RWPE1 (cell line): ENCODE measurements around the gene WDFY4.

Experiments
- CTCF ChIA-PET: fragments of 350-600 bp; sonication (Branson Sonifier 250); formaldehyde crosslinking; extraction: SDS; loops from one replicate; lab custom pipeline; 2021; lab: Yijun Ruan, JAX
- POLR2A ChIA-PET: fragments of 400-600 bp; formaldehyde crosslinking; extraction: SDS; loops from one replicate; lab custom pipeline; 2020; ENCODE audit warnings: antibody characterized with exemption; ENCODE audit not compliant: low non-redundant PET; lab: Yijun Ruan, JAX
- DNase-seq: peaks from one replicate; pipeline ENCODE4 v3.0.0; 2012; ENCODE audit warnings: low spot score
- H3K27ac ChIP-seq: fragments of 450-650 bp; 2 replicates; pipeline ENCODE4 v1.5.1; 2017
- TF ChIP-seq, protein P1 (sequence below): fragments of 450-650 bp; conservative IDR thresholded peaks from 2 replicates; pipeline ENCODE4 v1.5.1; 2017; ENCODE audit warnings: low read depth, mild to moderate bottlenecking

Gene WDFY4

GRCh38 chr10:48813291-48813690 is 128.6 kb downstream of the WDFY4 start:
- ChIA-PET CTCF (no interaction called here), POLR2A (no interaction called here)
- TF ChIP-seq, protein P1, sequence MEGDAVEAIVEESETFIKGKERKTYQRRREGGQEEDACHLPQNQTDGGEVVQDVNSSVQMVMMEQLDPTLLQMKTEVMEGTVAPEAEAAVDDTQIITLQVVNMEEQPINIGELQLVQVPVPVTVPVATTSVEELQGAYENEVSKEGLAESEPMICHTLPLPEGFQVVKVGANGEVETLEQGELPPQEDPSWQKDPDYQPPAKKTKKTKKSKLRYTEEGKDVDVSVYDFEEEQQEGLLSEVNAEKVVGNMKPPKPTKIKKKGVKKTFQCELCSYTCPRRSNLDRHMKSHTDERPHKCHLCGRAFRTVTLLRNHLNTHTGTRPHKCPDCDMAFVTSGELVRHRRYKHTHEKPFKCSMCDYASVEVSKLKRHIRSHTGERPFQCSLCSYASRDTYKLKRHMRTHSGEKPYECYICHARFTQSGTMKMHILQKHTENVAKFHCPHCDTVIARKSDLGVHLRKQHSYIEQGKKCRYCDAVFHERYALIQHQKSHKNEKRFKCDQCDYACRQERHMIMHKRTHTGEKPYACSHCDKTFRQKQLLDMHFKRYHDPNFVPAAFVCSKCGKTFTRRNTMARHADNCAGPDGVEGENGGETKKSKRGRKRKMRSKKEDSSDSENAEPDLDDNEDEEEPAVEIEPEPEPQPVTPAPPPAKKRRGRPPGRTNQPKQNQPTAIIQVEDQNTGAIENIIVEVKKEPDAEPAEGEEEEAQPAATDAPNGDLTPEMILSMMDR: no peak
- H3K27ac ChIP-seq: no peak overlapping the region
- no peak for DNase-seq

GRCh38 chr10:48813825-48814224 is 129.2 kb downstream of the WDFY4 start:
- TF ChIP-seq, protein P1: no peak
- POLR2A ChIA-PET: no interaction called here
- CTCF ChIA-PET: no interaction called here
- H3K27ac ChIP-seq: no peak overlapping the region
- no peak for DNase-seq

DNA sequence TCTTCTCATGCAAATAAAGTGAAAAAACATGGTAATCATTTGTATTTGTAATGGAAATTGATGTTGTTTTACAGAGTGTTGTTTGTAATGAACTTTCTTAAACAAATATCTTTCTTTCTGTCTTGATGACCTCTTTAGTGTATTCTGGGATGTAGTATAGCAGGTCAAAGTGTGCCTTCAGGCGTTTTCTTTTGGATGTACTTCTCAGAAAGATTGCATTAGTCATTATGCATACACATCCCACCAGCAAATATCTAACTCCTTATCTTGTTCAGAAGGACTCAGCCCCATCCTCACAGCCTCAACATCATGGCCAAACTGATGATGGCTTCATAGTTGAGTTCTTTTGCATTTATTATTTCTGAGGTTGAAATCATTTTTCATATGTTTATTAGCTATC is 130.3 kb downstream of the WDFY4 start:
- peak; percentile 32 for DNase-seq
- POLR2A ChIA-PET: no interaction called here
- TF ChIP-seq, protein P1: no peak
- no peak overlapping the region for H3K27ac ChIP-seq
- CTCF ChIA-PET: no interaction called here

- TF ChIP-seq, protein P1: no peak
- ChIA-PET POLR2A (no interaction called here), CTCF (interaction anchor here (0.6 kb wide), 1 partner anchor 266 kb away, joined by 3 read pairs; no protein-coding TSS in a partner anchor)
- no peak overlapping the region for H3K27ac ChIP-seq
- DNase-seq: no peak
These were observed 132.5 kb downstream of the WDFY4 start for GRCh38 chr10:48817141-48817540.

DNA sequence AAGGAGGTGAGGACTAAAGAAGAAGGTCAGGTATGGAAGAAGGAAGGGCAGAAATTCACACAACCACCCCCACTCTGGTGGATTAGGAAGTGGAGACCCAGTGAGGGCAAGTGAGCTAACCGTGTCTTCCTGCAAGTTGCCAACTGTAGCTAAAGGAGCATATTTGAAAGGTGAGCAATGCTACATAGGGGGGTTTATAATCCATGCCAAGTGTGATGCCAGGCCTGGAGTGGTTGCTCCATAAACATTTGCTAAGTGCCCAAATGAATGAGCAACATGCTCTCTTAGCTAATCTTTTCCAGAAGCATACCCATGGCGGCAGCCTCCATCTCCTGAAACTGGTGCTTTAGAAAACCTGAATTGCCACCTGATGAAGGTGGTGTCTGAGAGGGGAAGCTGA is 133.4 kb downstream of the WDFY4 start:
- TF ChIP-seq, protein P1: no peak
- POLR2A ChIA-PET: no interaction called here
- DNase-seq: no peak
- H3K27ac ChIP-seq: no peak overlapping the region
- CTCF ChIA-PET: no interaction called here

- TF ChIP-seq, protein P1: no peak
- POLR2A ChIA-PET: no interaction called here
- CTCF ChIA-PET: no interaction called here
- no peak overlapping the region for H3K27ac ChIP-seq
- DNase-seq: no peak
These were observed 134.3 kb downstream of the WDFY4 start for GRCh38 chr10:48818861-48819520.
